Mesothelial cell of epicardium (in vitro differentiated cells): ENCODE data around the gene FAM118A. TPM values are rescaled to one million over a fixed set of nuclear protein-coding genes. Genes with fewer than 3 reads are reported as not detected.

Experiments
- DNase-seq, 2 experiments: peaks; one replicate each; pipeline ENCODE4 v3.0.0; 2021; ENCODE audit warnings: low spot score in 2 of 2; ENCODE audit not compliant: unreplicated experiment in 2 of 2
- H3K27ac Mint-ChIP-seq: 2 replicates; pipeline ENCODE4 v1.8.0; 2021; ENCODE audit warnings: mixed read lengths
- H3K27me3 Mint-ChIP-seq: 2 replicates; pipeline ENCODE4 v1.8.0; 2021; ENCODE audit warnings: low read depth, mixed read lengths
- H3K36me3 Mint-ChIP-seq: 2 replicates; pipeline ENCODE4 v1.8.0; 2021; ENCODE audit warnings: mixed read lengths
- H3K4me1 Mint-ChIP-seq: 2 replicates; pipeline ENCODE4 v1.8.0; 2021; ENCODE audit warnings: mixed read lengths
- H3K4me3 Mint-ChIP-seq: 2 replicates; pipeline ENCODE4 v1.8.0; 2021; ENCODE audit warnings: mild to moderate bottlenecking, moderate library complexity, mixed read lengths
- H3K9me3 Mint-ChIP-seq: 2 replicates; pipeline ENCODE4 v1.8.0; 2021; ENCODE audit warnings: mixed read lengths
- total RNA-seq: library from RNA; stranded (reverse); gene quantifications from 3 replicates; pipeline ENCODE4 v1.2.1, GENCODE V29; 2021
- TF ChIP-seq, protein P1 (sequence below): fragments of 200-600 bp; sonication (generic); IDR thresholded peaks from one replicate; pipeline ENCODE4 v1.5.0; 2021; ENCODE audit warnings: antibody characterized with exemption; ENCODE audit not compliant: unreplicated experiment

Gene FAM118A
- total RNA-seq, 1 donor from 2014 or later, result 235 TPM

DNA sequence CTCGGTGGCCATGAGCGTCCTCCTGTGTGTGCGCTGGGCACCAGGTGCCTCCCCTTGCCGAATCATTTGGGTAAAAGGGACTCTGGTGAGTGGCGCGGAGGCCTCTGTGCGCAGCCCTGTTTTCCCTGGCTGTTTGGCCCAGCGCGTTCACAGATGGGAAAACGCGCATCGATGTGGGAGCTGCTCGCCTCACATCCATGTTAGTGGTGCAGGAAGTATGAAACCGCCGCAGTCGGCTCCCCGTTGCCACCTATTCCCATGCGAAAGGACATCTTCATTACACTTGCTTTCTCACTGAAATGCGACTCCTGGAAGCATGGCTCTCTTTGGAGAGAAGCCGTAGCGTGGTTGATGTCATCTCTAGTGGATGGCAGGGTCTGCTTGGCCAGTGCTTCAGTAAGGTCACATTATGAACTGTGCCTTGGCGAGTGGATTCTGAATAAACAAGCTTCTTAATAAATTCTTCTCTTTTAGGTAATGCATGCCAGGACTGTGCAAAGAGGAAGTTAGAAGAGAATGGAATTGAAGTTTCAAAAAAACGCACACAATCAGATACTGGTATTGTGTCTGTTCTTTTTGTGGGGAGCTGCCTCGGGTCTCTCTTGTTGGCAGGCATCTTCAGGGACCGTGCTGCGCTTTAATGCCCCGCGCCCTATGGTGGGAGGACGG, 26.3 kb downstream of the FAM118A start:
- Mint-ChIP-seq H3K36me3 (peaks cover 33% of the 10 kb centered on the region), H3K4me3 (no peak overlapping the region), H3K27me3 (no peaks in the 10 kb centered on the region), H3K9me3 (no peaks in the 10 kb centered on the region), H3K4me1 (no peaks in the 10 kb centered on the region), H3K27ac (no peak overlapping the region)
- TF ChIP-seq, protein P1, sequence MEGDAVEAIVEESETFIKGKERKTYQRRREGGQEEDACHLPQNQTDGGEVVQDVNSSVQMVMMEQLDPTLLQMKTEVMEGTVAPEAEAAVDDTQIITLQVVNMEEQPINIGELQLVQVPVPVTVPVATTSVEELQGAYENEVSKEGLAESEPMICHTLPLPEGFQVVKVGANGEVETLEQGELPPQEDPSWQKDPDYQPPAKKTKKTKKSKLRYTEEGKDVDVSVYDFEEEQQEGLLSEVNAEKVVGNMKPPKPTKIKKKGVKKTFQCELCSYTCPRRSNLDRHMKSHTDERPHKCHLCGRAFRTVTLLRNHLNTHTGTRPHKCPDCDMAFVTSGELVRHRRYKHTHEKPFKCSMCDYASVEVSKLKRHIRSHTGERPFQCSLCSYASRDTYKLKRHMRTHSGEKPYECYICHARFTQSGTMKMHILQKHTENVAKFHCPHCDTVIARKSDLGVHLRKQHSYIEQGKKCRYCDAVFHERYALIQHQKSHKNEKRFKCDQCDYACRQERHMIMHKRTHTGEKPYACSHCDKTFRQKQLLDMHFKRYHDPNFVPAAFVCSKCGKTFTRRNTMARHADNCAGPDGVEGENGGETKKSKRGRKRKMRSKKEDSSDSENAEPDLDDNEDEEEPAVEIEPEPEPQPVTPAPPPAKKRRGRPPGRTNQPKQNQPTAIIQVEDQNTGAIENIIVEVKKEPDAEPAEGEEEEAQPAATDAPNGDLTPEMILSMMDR, result no peak
- no peak for DNase-seq

DNA sequence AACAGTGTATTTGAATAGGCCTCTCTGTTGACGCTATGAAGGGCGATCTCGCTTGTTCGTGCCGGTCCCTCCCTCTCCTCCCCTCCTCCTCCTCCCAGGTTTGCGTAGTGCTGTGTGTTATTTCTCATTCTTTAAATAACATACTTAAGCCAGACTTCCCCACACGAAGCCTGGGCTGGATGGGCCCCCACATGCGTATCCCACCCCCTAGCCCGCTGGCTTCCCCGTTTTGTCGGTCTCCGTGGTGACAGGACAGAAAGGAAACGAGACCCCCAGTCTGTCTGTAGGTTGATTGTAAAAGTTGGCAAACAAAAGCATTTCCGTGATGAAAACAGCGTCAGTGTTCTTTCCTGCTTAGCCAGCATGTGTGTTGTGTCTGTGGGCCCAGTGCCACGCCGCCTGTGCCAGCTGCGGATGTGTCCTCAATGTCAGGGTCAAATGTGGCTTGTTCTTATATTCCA, 27.3 kb downstream of the FAM118A start:
- no peak overlapping the region for H3K27ac Mint-ChIP-seq

DNA sequence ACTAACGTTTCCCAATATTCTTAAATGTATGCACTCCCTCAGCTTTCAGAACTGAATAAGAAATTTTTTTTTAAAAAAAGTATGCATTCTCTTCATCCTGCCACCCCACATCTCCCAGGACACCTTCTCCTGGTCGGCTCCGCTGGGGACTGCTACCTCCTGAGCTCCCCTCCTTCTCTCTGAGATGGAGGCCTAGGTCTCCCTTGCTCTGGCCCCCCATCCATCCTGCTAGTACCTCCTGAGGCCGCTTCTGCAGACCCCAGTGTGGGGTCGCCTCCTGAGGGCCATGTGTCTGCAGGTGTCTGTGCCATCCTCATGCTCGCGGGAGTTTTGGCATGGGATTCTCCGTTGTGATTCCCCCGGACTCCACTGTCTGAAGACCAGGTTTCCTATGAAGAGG, 27.8 kb downstream of the FAM118A start:
- TF ChIP-seq, protein P1, result no peak
- Mint-ChIP-seq H3K9me3 (no peaks in the 10 kb centered on the region), H3K27ac (no peak overlapping the region), H3K4me3 (no peak overlapping the region), H3K36me3 (peaks cover 37% of the 10 kb centered on the region), H3K27me3 (no peaks in the 10 kb centered on the region), H3K4me1 (no peaks in the 10 kb centered on the region)
- DNase-seq, result no peak

More for the DNA sequence above, 27.3 kb downstream of the FAM118A start:
- H3K27me3 Mint-ChIP-seq, result no peaks in the 10 kb centered on the region
- H3K4me1 Mint-ChIP-seq, result no peaks in the 10 kb centered on the region
- DNase-seq, result no peak
- TF ChIP-seq, protein P1, result no peak
- H3K4me3 Mint-ChIP-seq, result no peak overlapping the region
- H3K36me3 Mint-ChIP-seq, result peaks cover 37% of the 10 kb centered on the region
- no peaks in the 10 kb centered on the region for H3K9me3 Mint-ChIP-seq

DNA sequence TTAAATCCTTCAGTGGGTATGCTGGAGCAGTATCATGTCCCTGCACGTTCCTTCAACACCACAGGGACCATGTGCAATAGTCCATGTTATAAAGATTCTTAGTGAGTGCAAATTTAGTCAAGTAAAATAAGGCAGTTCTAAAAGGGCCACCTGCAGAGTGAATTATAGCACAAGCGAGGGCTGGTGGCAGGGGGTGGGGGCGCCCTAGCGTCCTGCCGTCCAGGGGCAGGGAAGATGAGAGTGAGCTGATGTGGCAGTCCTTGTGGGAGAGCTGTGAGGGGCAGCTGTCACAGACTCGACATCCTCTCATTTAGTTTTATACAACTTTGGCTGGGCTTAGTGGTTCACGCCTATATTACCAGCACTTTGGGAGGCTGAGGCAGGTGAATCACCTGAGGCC, 29.1 kb downstream of the FAM118A start:
- no peak for DNase-seq
- no peaks in the 10 kb centered on the region for H3K9me3 Mint-ChIP-seq
- H3K27me3 Mint-ChIP-seq, result no peaks in the 10 kb centered on the region
- no peak overlapping the region for H3K27ac Mint-ChIP-seq
- H3K36me3 Mint-ChIP-seq, result peaks cover 35% of the 10 kb centered on the region
- TF ChIP-seq, protein P1, result no peak
- H3K4me1 Mint-ChIP-seq, result no peaks in the 10 kb centered on the region
- H3K4me3 Mint-ChIP-seq, result no peak overlapping the region

DNA sequence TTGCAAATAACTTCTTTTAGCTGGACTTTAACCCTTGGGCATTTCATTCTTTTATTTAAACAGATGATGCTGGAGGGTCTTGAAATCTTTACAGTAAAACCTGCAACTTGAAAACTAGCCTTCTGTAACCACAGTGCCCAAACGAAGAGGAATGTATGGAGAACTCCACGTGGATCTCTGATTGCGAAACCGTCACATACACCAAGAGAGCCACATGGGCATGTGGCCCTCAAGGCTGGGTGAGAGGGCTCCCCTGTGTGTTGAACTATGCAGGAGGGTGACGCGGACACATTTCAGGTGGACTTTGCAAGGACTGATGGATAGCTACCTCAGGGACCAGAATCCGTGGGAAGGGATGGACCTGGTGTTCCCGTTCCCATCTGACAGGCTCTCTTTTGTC, 30.6 kb downstream of the FAM118A start:
- no peaks in the 10 kb centered on the region for H3K9me3 Mint-ChIP-seq
- H3K27me3 Mint-ChIP-seq, result no peaks in the 10 kb centered on the region
- H3K4me1 Mint-ChIP-seq, result peaks cover 2% of the 10 kb centered on the region
- TF ChIP-seq, protein P1, result no peak
- no peak overlapping the region for H3K27ac Mint-ChIP-seq
- peaks cover 29% of the 10 kb centered on the region for H3K36me3 Mint-ChIP-seq
- DNase-seq, result no peak
- H3K4me3 Mint-ChIP-seq, result no peak overlapping the region
